ENCODE data around the gene PTPRQ.

- TF ChIP-seq EZH2 (IDR thresholded peaks at IDR 0.05; ENCODE audit: insufficient read depth, poor library complexity, severe bottlenecking) (no peak), EZH2phosphoT487 (IDR thresholded peaks at IDR 0.05; ENCODE audit: insufficient read depth, low read depth) (no peak)
Observed at GRCh38 chr12:80490329-80490728, 46.3 kb downstream of the PTPRQ start.

All from GM23248 (cell line).